ENCODE results near the gene SRGAP3.

- TF ChIP-seq, protein P1, sequence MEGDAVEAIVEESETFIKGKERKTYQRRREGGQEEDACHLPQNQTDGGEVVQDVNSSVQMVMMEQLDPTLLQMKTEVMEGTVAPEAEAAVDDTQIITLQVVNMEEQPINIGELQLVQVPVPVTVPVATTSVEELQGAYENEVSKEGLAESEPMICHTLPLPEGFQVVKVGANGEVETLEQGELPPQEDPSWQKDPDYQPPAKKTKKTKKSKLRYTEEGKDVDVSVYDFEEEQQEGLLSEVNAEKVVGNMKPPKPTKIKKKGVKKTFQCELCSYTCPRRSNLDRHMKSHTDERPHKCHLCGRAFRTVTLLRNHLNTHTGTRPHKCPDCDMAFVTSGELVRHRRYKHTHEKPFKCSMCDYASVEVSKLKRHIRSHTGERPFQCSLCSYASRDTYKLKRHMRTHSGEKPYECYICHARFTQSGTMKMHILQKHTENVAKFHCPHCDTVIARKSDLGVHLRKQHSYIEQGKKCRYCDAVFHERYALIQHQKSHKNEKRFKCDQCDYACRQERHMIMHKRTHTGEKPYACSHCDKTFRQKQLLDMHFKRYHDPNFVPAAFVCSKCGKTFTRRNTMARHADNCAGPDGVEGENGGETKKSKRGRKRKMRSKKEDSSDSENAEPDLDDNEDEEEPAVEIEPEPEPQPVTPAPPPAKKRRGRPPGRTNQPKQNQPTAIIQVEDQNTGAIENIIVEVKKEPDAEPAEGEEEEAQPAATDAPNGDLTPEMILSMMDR (IDR thresholded peaks at IDR 0.05; ENCODE audit: low read length): no peak
- no peak for TF ChIP-seq EZH2 (IDR thresholded peaks at IDR 0.05; ENCODE audit: borderline replicate concordance, low read length)
Measured at GRCh38 chr3:9056581-9056980, 192.9 kb downstream of the SRGAP3 start.
